CD8-positive, alpha-beta memory T cell (primary cell): ENCODE results near the gene FMNL3. TPM values are rescaled to one million over a fixed set of nuclear protein-coding genes. Genes with fewer than 3 reads are reported as not detected.

ENCODE experiments used
- CTCF ChIA-PET: fragments of 350-600 bp; sonication (Branson Sonifier 250); formaldehyde crosslinking; loops from one replicate; lab custom pipeline; 2021; ENCODE audit warnings: antibody characterized with exemption; lab: Charles Lee
- POLR2A ChIA-PET: fragments of 350-600 bp; sonication (Branson Sonifier 250); formaldehyde crosslinking; loops from one replicate; lab custom pipeline; 2021; ENCODE audit warnings: antibody characterized with exemption; lab: Charles Lee
- DNase-seq, 5 donors: peaks; one replicate each; pipeline versions ENCODE4 v3.0.0 to v3.0.0-alpha.2; 2020 to 2022; ENCODE audit warnings: mixed read lengths in 1 of 5
- H3K27ac ChIP-seq: one replicate; pipeline ENCODE4 v1.7.0; 2013; ENCODE audit warnings: low read depth, mild to moderate bottlenecking, low read length, moderate library complexity
- H3K27me3 ChIP-seq: 2 replicates; pipeline ENCODE4 v1.7.0; 2013; ENCODE audit warnings: low read length, mild to moderate bottlenecking; ENCODE audit not compliant: insufficient read depth, poor library complexity, severe bottlenecking
- H3K36me3 ChIP-seq: 2 replicates; pipeline ENCODE4 v1.7.0; 2013; ENCODE audit warnings: mild to moderate bottlenecking, low read length, moderate library complexity; ENCODE audit not compliant: insufficient read depth
- H3K4me1 ChIP-seq: 2 replicates; pipeline ENCODE4 v1.7.0; 2013; ENCODE audit warnings: mild to moderate bottlenecking, low read length, moderate library complexity; ENCODE audit not compliant: insufficient read depth
- H3K4me3 ChIP-seq: 2 replicates; pipeline ENCODE4 v1.7.0; 2013; ENCODE audit warnings: mild to moderate bottlenecking, low read length
- H3K9me3 ChIP-seq: 2 replicates; pipeline ENCODE4 v1.7.0; 2013; ENCODE audit warnings: mild to moderate bottlenecking, low read length
- H3K27ac Mint-ChIP-seq, 8 donors: one replicate each; pipeline ENCODE4 v1.8.0; 2020 to 2021; ENCODE audit warnings: mixed read lengths in 8 of 8, mild to moderate bottlenecking in 6 of 8, inconsistent platforms in 3 of 8, moderate library complexity in 3 of 8
- H3K27me3 Mint-ChIP-seq, 2 donors: one replicate each; pipeline ENCODE4 v1.8.0; 2020 to 2021; ENCODE audit warnings: mixed read lengths in 2 of 2, mild to moderate bottlenecking in 1 of 2, moderate library complexity in 1 of 2
- H3K36me3 Mint-ChIP-seq, 3 donors: one replicate each; pipeline ENCODE4 v1.8.0; 2020 to 2021; ENCODE audit warnings: mixed read lengths in 3 of 3, inconsistent platforms in 1 of 3, mild to moderate bottlenecking in 1 of 3
- H3K4me1 Mint-ChIP-seq, 3 donors: one replicate each; pipeline ENCODE4 v1.8.0; 2020 to 2021; ENCODE audit warnings: mixed read lengths in 3 of 3, inconsistent platforms in 1 of 3, mild to moderate bottlenecking in 1 of 3
- H3K4me3 Mint-ChIP-seq, 7 donors: one replicate each; pipeline ENCODE4 v1.8.0; 2020 to 2021; ENCODE audit warnings: mixed read lengths in 7 of 7, mild to moderate bottlenecking in 6 of 7, moderate library complexity in 4 of 7, inconsistent platforms in 2 of 7
- H3K9me3 Mint-ChIP-seq, 5 donors: one replicate each; pipeline ENCODE4 v1.8.0; 2020 to 2022; ENCODE audit warnings: mixed read lengths in 5 of 5, mild to moderate bottlenecking in 3 of 5, moderate library complexity in 2 of 5, inconsistent platforms in 1 of 5
- polyA plus RNA-seq: library from polyadenylated mRNA; unstranded; fragments of 300-500 nt; fragmentation: Illumina TruSeq; gene quantifications from one replicate; pipeline ENCODE4 v1.2.3, GENCODE V29; 2021
- total RNA-seq, 2 experiments: library from RNA; stranded (reverse); gene quantifications; one replicate each; pipeline ENCODE4 v1.2.3, GENCODE V29; 2021

FMNL3 gene
- total and polyA plus RNA-seq, 3 experiments from 2014 or later: 6.3 to 36.7 (median 35.8) TPM

DNA sequence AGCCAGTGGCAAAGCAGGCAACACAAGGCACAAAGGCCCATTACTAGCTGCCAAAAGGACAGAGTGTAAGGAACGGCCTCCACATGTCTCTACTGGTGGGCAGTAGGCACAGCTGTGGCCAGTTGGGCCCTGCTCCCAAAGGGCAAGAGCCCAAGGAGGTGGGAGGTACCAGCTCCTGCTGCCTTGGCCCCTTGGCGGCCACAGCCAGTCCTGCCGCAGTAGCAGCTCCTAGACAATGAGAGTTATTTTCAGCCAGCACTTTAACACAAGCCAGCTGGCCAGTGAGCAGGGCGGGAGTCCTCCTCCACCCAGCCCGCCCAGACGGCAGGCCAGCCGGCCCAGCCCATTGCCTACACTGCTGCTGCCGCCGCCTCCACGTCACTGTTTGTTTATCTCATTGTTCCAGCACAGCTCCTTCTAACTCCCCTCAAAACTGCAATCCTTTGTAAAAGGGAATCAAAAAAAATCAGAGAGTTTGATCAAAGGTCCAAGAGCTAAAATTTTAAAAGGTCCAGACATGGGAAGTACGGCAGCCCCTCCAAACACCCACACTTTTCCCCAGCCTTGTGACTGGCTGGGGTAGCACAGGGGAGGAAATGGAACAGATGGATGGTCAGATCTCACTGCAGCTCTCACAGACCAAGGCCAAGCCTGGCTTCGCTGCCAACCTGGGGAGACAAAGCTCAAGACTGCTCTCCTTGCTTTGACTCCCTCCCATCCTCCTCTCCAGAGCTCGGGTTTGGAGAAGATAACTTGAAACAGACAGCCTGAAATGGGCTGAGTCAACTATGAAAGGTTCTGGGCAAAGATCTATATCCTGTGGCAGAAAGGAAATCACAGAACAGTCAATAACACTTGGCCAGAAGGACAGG, 33.5 kb downstream of the FMNL3 start:
- Histone ChIP-seq H3K9me3 (no peaks in the 10 kb centered on the region), H3K27ac (peak overlapping the region; percentile 64), H3K36me3 (no peaks in the 10 kb centered on the region), H3K4me3 (no peak overlapping the region), H3K4me1 (peaks cover 83% of the 10 kb centered on the region), H3K27me3 (no peaks in the 10 kb centered on the region)
- Mint-ChIP-seq H3K9me3 (no peaks in the 10 kb centered on the region), H3K27ac (peak overlapping the region; percentile 90 to 99 (median 98)), H3K4me1 (peaks cover 72 to 85% (median 84%) of the 10 kb centered on the region in 3 donors), H3K4me3 (peak overlapping the region in 4 of 7 donors; percentile 18 to 54 (median 44)), H3K36me3 (peaks cover 0 to 2% (median 0%) of the 10 kb centered on the region in 3 donors), H3K27me3 (no peaks in the 10 kb centered on the region)
- POLR2A ChIA-PET: interaction anchor here (1.3 kb wide), 1 partner anchor 24 kb away, joined by 4 read pairs; no protein-coding TSS in a partner anchor
- no peak for DNase-seq
- CTCF ChIA-PET: interaction anchor here (0.6 to 14.4 kb wide), 13 partner anchors 10 to 802 kb away, joined by 3 to 120 read pairs (median 3); partner anchors contain the start of genes FMNL3, PRPF40B and TMBIM6

DNA sequence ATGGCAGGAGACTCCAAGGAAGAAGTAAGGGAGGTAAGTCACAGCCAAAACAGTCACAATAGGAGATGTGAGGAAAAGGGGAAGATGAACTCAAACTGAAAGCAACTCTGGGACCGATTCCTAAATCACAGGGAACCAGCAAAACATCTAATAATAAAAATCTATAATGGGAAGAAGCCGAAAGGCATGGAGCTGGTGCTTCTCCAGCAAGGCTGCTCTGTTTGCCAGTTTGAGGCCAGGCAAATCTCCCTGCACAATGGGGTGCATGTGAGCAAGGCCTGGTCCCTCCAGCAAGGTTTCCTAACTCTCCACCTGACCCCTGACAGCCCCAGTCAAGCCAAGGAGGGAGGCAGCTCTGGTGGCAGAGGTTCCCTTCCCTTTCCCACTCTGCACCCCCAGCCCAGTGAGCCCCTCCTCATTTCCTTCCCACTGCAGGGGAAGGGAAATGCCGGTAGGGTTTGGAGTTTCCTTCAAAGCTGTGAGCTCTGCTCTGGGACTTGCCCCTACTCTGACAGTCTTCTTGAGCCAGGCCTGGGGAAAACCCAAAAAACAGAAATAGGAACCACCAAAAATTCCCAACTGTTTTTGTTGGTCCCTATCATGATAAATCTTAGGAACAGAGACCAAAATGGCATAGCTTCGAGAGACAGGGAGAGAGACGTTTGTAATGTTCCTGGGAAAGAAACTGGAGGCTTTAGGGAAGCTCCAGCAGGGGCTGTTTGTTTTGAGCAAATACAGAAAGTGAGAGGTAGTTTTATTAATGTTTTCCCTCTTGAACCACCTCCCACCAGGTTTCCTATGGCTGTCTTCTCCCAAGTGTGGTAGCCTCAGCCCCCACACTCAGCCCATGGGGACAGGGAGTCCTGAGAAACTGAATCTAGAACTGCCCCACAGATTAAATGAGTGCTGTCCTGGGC, 34.6 kb downstream of the FMNL3 start:
- peaks cover 82 to 94% (median 92%) of the 10 kb centered on the region in 3 donors for H3K4me1 Mint-ChIP-seq
- H3K27ac ChIP-seq: peak overlapping the region; percentile 73
- H3K27ac Mint-ChIP-seq: peak overlapping the region; percentile 90 to 100 (median 98)
- no peaks in the 10 kb centered on the region for H3K36me3 ChIP-seq
- H3K4me3 Mint-ChIP-seq: peak overlapping the region in 5 of 7 donors; percentile 42 to 74 (median 59)
- no peak for DNase-seq
- no peaks in the 10 kb centered on the region for H3K9me3 ChIP-seq
- H3K9me3 Mint-ChIP-seq: no peaks in the 10 kb centered on the region
- no peak overlapping the region for H3K4me3 ChIP-seq
- ChIA-PET POLR2A (interaction anchor here (0.6 to 1.4 kb wide), 2 partner anchors 10 to 45 kb away, joined by 3 to 7 read pairs; no protein-coding TSS in a partner anchor), CTCF (interaction anchor here (1.2 to 14.4 kb wide), 7 partner anchors 9 to 295 kb away, joined by 3 to 120 read pairs (median 5); partner anchors contain the start of genes FMNL3 and TMBIM6)
- H3K27me3 Mint-ChIP-seq: no peaks in the 10 kb centered on the region
- H3K4me1 ChIP-seq: peaks cover 89% of the 10 kb centered on the region
- H3K36me3 Mint-ChIP-seq: peaks cover 0 to 2% (median 0%) of the 10 kb centered on the region in 3 donors
- no peaks in the 10 kb centered on the region for H3K27me3 ChIP-seq

DNA sequence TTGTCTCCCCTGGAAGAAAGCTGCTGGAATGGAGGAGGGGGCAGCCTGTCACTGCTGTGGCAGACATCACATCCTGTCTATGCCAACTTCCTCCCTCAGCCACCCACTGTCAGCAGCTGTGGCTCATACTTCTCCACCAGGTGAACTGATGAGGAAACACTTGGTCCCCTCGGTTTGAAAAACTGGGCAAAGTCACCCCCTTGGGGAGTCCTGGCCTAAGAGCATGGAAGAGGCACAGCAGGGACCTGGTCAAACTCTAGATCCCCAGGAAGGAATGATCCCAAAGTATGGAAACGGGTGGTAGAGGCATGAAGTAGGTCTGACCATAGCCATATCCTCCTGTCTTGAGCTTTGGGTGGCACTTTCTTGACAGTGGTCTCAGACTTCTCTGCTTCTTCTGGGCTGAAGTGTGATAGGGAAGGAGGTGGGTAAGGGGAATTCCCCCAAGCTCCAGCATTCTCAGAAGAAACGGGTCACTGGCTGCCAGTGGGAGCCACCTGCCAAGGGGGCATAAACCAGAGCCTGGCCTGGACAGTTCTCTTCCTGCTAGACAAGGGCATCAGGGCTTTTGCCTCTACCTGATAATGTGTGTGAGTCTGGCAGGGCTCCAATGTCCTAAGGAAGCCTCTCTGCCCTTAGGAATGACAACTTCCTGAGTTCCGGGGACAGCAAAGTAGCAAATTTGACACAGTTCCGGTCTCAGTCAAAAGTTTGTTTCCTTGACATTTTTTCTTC, 36.0 kb downstream of the FMNL3 start:
- H3K27me3 ChIP-seq: no peaks in the 10 kb centered on the region
- peak; percentile 54 to 83 (median 61) for DNase-seq
- H3K36me3 Mint-ChIP-seq: peaks cover 0 to 2% (median 2%) of the 10 kb centered on the region in 3 donors
- peaks cover 79 to 94% (median 92%) of the 10 kb centered on the region in 3 donors for H3K4me1 Mint-ChIP-seq
- CTCF ChIA-PET: interaction anchor here (0.9 to 14.4 kb wide), 5 partner anchors 8 to 35 kb away, joined by 3 to 120 read pairs (median 7); partner anchors contain the start of gene FMNL3
- H3K27me3 Mint-ChIP-seq: no peaks in the 10 kb centered on the region
- peak overlapping the region; percentile 90 to 100 (median 98) for H3K27ac Mint-ChIP-seq
- H3K27ac ChIP-seq: peak overlapping the region; percentile 73
- H3K4me3 Mint-ChIP-seq: peak overlapping the region; percentile 35 to 83 (median 80)
- no peaks in the 10 kb centered on the region for H3K36me3 ChIP-seq
- no peaks in the 10 kb centered on the region for H3K9me3 ChIP-seq
- H3K4me3 ChIP-seq: peak overlapping the region; percentile 65
- POLR2A ChIA-PET: interaction anchor here (0.6 to 1.4 kb wide), 7 partner anchors 8 to 36 kb away, joined by 3 to 7 read pairs (median 6); partner anchors contain the start of gene FMNL3
- H3K4me1 ChIP-seq: peaks cover 79% of the 10 kb centered on the region
- no peaks in the 10 kb centered on the region for H3K9me3 Mint-ChIP-seq

DNA sequence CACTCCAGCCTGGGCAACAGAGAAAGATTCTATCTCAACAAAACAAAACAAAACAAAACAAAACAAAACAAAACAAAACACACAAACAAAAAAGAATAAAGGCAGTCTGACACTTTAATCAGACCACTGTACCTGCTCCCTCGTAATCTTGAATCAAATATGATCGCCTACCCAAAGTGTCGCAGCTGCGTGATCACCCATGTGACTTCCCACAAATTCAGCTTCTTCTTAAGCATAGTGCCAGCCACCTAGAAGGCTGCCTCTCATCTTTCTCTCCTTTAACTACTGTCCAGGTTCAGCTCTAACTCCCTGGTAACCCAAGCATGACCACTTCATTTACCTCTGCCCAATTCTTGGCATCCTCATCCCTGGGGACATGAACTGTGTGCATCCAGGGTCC, 37.4 kb downstream of the FMNL3 start:
- peaks cover 73 to 91% (median 91%) of the 10 kb centered on the region in 3 donors for H3K4me1 Mint-ChIP-seq
- Histone ChIP-seq H3K27ac (no peak overlapping the region), H3K9me3 (no peaks in the 10 kb centered on the region), H3K4me1 (peaks cover 70% of the 10 kb centered on the region), H3K4me3 (no peak overlapping the region), H3K27me3 (no peaks in the 10 kb centered on the region), H3K36me3 (no peaks in the 10 kb centered on the region)
- H3K27ac Mint-ChIP-seq: peak overlapping the region; percentile 90 to 100 (median 98)
- POLR2A ChIA-PET: interaction anchor here (0.7 kb wide), 1 partner anchor 37 kb away, joined by 3 read pairs; no protein-coding TSS in a partner anchor
- no peaks in the 10 kb centered on the region for H3K9me3 Mint-ChIP-seq
- CTCF ChIA-PET: interaction anchor here (1.3 to 14.4 kb wide), 3 partner anchors 10 to 36 kb away, joined by 4 to 120 read pairs (median 21); partner anchors contain the start of gene FMNL3
- peaks cover 0 to 8% (median 2%) of the 10 kb centered on the region in 3 donors for H3K36me3 Mint-ChIP-seq
- no peaks in the 10 kb centered on the region for H3K27me3 Mint-ChIP-seq
- H3K4me3 Mint-ChIP-seq: peak overlapping the region in 1 of 7 donors; percentile 28
- no peak for DNase-seq

DNA sequence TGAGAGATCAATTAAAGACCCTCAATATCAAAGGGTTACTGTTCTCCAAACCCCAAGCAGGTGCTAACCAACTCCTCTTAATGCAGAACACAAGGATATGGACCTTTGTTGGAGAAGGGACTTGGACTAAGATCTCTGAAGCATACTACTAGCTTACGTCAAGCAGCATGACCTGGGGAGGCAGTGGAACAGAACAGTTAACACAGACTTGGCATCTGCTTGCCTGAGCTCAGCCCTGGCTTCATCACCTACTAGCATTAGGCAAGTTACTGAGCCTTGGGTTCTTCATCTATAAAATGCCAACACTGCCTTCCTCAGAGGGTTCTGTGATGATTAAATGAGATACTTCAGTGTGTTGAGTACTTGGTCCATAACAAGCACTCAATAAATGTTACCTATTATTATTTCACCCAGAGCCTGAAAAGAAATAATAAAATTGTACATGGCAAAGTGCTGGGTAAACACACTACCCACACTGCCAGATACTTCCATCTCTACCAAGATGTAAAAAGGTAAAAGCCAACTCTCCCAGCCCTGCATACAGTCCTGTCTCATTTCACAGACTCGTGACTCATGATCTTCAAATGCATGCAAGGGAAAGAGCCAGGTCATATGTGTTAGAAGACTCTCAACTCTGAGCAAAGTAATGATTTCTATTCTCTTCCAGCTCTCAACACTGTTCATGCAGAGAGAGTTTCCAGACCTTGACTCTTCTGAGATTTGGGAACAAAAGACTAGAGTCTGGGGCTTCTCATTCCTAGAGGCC, 39.7 kb downstream of the FMNL3 start:
- CTCF ChIA-PET: interaction anchor here (1.2 to 14.4 kb wide), 4 partner anchors 19 to 38 kb away, joined by 4 to 120 read pairs (median 13); partner anchors contain the start of gene FMNL3
- H3K4me1 Mint-ChIP-seq: peaks cover 76 to 91% (median 91%) of the 10 kb centered on the region in 3 donors
- no peaks in the 10 kb centered on the region for H3K9me3 ChIP-seq
- H3K36me3 Mint-ChIP-seq: peaks cover 0 to 8% (median 0%) of the 10 kb centered on the region in 3 donors
- peaks cover 69% of the 10 kb centered on the region for H3K4me1 ChIP-seq
- no peaks in the 10 kb centered on the region for H3K9me3 Mint-ChIP-seq
- peak overlapping the region; percentile 41 to 98 (median 76) for H3K27ac Mint-ChIP-seq
- no peaks in the 10 kb centered on the region for H3K36me3 ChIP-seq
- POLR2A ChIA-PET: interaction anchor here (0.5 kb wide), 1 partner anchor 32 kb away, joined by 6 read pairs; no protein-coding TSS in a partner anchor
- H3K27ac ChIP-seq: no peak overlapping the region
- H3K27me3 Mint-ChIP-seq: no peaks in the 10 kb centered on the region
- H3K27me3 ChIP-seq: no peaks in the 10 kb centered on the region
- no peak overlapping the region for H3K4me3 Mint-ChIP-seq
- DNase-seq: no peak
- no peak overlapping the region for H3K4me3 ChIP-seq

DNA sequence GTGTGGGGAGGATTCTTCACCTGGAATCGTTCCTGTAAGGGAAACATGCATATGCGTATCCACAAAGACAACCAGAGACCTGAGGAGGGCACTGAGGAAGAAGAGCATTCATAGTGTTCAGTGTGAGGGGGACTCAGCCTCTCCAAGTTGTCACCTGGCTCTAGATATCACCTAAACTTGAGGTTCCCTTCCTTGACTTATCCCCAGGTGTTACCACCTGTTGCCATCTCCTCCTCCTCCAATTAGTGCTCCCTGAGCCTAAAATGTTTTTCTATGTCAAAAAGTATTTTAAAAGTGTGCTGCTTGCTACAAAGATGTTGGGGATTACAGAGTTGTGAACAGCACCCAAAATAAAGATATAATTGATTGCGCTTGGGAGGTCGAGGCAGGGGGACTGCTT, 41.0 kb downstream of the FMNL3 start:
- H3K4me3 Mint-ChIP-seq: no peak overlapping the region
- POLR2A ChIA-PET: no interaction called here
- H3K36me3 Mint-ChIP-seq: peaks cover 5 to 14% (median 7%) of the 10 kb centered on the region in 3 donors
- H3K9me3 Mint-ChIP-seq: no peaks in the 10 kb centered on the region
- CTCF ChIA-PET: interaction anchor here (1.3 to 14.4 kb wide), 2 partner anchors 21 to 40 kb away, joined by 4 to 120 read pairs; partner anchors contain the start of gene FMNL3
- Histone ChIP-seq H3K4me1 (peaks cover 69% of the 10 kb centered on the region), H3K4me3 (no peak overlapping the region), H3K27ac (no peak overlapping the region), H3K9me3 (no peaks in the 10 kb centered on the region), H3K27me3 (no peaks in the 10 kb centered on the region), H3K36me3 (no peaks in the 10 kb centered on the region)
- DNase-seq: no peak
- no peaks in the 10 kb centered on the region for H3K27me3 Mint-ChIP-seq
- H3K4me1 Mint-ChIP-seq: peaks cover 76 to 91% (median 91%) of the 10 kb centered on the region in 3 donors
- peak overlapping the region in 7 of 8 donors; percentile 19 to 99 (median 79) for H3K27ac Mint-ChIP-seq
